HG02588 (cell line): ENCODE results near the gene ETFB.

Source experiments
- ATAC-seq: cut with Tn5 transposase; IDR thresholded peaks from one replicate; pipeline ENCODE4 v1.9.1; 2021; ENCODE audit warnings: mild to moderate bottlenecking, moderate library complexity; ENCODE audit not compliant: unreplicated experiment

Gene ETFB

DNA sequence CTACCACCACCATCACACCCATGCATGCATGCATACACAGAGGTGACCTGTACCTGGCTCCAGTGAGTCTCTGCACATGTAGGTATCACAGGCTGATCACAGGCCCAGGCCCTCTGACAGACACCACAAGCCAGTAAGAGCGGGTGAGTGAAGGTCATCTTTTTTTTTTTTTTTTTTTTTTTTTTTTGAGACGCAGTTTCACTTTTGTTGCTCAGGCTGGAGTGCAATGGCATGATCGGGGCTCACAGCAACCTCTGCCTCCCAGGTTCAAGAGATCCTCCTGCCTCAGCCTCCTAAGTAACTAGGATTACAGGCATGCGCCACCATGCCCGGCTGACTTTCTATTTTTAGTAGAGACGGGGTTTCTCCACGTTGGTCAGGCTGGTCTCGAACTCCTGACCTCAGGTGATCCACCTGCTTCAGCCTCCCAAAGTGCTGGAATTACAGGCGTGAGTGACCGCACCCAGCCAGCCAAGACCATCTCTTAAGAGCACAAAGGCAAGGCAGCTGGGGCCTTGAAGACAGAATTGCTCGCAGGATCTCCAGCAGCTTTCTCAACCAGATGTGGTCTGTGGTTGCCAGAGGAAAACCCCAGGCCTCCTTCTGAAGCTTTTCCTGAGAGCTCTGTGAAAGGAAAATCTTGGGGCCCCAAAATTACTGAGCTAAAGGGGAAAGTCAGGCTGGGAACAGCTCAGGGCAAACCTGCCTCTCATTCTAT is 9.5 kb upstream of the ETFB start:
- no peak for ATAC-seq

DNA sequence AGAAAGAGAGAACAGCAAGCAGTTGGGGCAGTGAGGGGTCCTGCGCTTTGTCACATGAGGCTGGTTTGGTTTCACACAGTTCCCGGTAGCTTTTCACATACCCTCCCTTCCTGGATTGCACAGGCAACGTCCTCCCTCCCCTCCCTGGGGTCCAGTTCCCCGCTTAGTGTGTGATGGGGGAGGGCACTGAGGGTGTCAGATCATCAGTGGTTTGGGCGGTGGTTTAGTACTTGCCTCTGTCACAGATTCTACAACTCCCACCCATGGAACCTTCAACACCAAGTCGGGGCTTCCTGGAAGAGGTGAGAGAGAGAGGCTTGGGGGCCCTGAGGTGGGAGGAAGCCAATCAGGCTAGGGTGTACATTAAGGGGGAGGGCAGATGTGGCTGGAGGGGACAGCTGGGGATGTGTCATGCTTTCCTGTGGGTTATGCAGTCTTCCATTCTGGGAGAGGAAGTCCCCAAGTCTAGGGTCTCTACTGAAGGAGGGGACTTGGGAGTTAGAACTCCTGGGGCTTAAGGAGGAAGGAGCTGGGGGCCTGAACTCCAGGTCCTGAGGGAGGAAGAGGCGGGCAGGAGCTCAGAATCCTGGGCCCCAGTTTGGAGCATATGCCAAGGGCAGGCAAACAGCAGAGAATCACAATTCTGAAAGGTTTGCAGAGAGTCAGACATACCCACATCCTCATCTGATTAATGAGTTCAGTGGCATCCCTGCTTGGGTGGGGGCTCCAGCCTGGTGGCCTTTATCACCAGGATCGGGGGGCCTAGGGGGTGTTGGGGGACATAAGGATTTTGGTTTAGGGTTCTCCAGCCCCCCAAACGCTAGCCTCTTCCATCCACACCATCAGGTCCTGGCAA is 6.7 kb upstream of the ETFB start, which contains the start of gene NKG7:
TSS of gene NKG7 (minus strand) at position 6 of the 856 bp plus-strand sequence. CDS start 119 bp downstream, outside the sequence.
- no peak for ATAC-seq

DNA sequence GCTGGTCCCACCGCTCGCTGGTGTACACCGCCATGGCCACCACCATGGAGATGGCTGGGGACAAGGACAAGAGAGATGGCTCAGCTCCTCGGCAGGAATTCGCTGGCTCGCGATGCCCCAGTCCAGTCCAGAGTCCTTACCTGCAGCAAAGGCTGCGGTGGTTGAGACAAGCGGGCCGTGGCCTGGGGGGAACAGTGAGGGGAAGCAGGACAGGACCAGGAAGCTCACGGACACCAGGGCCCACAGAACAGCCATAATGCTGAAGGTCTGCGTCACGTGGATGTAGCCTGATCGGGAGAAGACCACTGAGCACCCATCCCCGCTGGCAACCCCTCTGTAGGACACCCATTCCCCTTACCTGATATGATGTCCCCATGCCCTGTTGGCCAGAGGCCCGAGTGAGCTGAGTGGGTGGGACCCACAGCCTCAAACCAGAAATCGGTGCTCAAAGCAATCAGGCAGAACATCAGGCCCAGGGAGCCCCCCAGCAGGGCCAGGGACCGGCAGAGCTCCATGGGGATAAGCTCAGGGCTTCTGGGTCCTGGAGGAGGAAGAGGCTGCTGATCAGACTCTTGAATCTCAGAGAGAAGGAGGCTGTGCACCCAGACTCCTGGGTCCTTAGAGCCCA is 5.9 kb upstream of the ETFB start:
- no peak for ATAC-seq

DNA sequence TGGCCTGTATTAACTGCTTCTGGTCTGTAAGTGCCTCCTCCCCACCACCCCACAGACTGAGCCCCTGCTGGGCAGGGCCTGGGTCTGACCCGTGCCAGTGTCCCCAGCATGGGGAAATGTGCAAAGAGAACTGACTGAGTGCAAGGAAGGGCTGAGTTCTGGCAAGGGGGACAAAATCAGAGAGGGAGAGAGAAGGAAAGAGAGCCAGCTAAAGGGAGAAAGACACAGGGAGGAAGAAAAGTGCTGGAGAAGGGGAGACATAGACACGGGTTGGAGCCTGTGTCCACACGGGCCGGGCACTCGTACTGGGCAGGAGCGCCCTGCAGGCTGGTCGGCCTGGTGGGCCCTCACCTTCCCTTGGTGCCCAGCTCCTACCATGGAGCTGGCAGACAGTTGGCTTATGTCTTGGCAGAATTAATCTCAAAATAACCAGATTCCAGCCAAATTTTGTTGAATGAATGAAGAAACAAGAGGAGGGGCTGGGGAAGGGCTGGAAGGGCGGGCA is 5.0 kb upstream of the ETFB start:
- no peak for ATAC-seq

DNA sequence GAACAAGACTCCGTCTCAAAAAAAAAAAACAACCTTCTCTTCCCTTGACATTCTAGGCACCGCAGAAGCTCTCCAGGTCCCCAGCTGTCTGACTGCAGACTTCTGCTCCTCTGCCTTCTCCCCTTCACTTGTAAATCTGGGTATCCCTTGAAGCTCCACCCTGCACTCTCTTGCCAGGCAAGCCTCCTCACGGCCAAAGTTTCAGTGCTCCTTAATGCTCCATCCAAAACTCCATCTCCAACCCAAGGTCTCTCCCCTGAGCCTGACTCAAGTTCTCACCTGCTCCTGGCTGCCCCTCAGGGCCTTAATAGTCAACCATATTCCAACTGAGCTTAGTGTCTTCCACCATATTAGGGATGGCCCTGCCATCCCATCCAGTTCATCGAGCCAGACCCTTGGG is 4.0 kb upstream of the ETFB start:
- ATAC-seq, result no peak

DNA sequence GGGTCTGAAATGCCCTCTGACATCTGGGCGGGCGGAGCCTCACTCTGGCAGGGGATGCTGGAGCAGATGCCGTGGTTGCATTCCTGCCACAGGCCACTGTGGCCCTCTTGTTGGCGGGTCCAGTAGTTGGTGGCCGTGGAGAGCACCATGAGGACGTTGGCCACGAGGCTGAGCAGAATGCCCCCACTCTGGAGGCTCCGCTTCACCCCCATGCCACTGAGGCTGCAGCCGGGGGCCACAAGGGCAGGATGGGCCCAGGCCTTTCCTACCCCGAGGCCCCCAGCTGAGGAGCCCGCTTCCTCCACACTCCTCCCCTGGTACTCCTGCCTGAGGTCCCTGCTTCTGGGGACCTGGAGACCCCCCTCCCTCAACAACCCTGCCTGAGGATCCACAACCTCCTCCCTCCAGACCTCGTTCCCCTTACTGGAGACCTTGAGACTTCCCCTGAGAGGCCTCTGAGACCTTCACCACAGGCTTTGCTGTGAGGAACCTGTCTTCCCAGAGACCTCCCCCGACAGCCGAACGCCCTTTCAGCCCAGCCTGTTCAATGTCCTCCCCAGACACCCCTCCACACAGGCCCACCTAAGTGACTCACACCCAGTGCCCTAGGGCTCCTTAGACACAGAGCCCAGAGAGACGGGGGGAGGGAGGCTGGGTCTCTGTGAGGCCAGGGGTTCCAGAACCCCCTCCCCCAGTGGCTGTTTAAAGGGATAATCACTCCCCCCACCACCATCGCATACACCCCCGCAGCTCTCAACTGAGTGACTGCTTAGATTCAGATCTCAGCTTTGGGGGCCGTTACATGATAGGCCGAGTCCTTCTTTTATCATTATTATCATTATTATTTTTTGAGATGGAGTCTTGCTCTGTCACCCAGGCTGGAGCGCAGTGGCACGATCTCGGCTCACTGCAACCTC is 2.4 kb upstream of the ETFB start, which contains the start of gene CLDND2:
TSS of gene CLDND2 (minus strand) at position 638 of the 917 bp plus-strand sequence. CDS start at position 212, 426 bp downstream.
- ATAC-seq, result no peak

DNA sequence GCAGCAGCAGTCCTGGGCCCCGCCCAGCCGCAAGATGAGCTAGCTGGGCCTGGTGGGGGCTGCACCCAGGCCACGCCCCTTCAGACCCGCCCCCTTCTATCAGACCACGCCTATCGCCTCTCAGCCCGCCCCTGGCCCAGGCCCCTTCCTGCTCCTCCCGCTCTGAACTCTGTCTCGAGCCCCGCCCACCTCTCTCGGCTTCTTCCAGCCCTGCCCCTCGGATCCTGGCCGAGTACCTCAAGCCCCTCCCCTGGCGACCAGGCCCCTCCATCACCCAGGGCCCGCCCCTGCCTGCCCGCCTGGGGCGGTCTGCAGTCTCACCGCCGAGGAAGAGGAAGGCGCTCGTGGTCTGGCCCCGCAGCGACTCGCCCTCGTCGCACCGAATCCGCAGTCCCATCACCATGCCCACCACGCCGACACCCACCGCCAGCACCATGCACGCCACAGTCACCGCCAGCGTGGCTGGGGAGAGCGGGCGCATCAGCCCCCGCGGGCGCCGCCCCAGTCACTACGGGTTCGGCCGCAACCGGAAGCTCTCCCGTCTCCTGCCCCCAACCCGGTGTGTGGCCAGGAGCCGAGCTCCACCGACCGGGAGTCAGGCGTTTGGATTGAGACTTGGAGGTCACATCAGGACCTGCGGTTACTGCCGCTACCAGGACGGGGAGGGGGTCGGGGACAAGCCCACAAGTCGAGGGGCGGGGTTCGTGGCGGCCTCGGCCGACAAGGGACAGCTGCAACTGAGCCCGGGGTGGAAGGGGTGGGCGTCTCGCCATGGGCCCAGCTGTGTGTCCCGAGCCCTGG is 1.6 kb upstream of the ETFB start:
- peak; percentile 72 for ATAC-seq

DNA sequence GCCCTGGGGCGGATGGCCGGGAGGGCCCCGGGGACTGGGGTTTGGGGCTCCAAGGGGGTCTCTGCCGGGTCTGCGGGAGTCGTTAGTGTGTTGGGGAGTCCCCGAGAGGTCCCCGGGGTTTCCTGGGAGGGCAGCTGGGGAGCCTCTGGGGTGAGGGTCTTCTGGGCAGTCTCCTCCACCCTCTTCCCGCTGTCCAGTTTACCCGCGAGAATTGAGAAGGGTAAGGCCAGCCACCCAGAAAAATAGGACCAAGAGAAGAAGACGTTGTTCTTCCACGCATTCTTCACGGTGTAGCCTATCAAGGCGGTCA is 1.0 kb upstream of the ETFB start:
- ATAC-seq, result peak; percentile 8

DNA sequence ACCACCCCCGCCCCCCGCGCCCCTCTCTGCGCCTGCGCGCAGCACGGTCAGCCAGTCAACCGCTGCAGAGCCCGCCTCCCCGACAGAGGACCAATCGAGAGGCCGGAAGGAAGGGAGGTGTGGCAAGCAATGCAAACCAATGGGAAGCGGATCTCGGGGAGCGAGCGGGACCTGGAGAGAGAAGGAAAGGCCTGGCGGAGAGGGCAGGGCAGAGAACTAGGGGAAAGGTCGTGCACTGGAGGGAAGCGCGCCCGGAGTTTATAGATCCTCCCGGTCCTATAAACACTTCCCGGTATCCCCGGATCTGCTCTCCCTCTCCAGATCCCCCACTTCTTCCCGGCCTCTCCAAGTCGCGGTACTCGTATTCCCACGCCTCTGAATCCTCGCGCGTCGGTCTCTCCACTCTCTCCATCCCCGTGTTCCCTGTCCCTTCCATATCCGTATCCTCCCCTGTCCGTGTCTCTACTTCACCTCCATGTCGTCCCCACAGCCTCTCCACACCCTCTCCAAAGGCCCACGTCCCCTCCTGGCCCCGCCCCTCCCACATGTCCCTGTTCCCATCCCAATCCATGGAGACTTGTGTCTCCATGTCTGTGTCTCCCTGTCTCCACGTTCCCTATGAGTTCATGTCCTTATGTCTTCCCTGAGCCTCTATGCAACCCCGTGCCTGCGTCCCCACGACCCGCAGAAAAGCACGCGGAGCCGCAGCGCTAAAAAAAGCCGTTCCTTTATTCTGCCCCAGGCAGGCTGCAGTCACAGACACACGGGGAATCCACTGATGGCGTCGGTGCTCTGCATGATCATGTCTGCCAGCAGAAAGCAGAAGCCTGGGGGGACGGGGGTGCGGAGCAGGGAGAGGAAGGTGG is 434 bp upstream of the ETFB start:
- ATAC-seq, result peak; percentile 49

DNA sequence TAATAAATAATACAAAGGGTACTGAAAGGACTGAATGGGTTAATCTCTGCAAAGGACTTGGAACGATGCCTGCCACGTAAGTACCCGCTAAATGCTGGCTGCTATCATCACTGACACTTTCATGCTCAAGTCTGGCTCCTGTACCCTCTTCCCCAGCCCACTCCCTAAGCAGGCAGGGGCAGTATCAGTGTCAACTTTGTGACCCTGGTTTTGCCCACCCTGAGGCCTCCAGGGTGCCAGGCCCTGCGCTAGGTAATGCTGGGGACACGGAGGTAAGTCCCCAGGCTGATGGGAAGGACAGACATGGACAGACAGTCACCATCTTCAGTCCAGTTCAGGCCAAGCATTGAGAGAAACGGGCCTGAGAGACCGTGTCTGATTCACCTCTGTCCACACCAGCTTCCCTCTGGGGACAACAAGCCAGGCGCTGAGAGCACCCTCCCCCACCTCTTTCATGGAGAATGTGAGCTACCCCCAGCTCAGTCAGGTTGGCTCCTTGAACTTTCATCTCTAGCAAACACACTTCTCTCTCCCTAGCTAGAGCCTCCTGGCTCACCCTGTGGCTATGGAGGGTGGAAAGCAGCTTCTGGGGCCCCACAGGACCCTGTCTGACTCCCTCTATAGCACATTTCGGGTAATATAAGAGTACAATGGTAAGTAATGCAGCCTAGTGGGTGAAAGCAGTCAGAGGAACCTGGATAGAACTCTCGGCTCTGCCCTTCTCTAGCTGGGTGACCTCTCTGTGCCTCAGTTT is 800 bp downstream of the ETFB start:
- ATAC-seq, result no peak

DNA sequence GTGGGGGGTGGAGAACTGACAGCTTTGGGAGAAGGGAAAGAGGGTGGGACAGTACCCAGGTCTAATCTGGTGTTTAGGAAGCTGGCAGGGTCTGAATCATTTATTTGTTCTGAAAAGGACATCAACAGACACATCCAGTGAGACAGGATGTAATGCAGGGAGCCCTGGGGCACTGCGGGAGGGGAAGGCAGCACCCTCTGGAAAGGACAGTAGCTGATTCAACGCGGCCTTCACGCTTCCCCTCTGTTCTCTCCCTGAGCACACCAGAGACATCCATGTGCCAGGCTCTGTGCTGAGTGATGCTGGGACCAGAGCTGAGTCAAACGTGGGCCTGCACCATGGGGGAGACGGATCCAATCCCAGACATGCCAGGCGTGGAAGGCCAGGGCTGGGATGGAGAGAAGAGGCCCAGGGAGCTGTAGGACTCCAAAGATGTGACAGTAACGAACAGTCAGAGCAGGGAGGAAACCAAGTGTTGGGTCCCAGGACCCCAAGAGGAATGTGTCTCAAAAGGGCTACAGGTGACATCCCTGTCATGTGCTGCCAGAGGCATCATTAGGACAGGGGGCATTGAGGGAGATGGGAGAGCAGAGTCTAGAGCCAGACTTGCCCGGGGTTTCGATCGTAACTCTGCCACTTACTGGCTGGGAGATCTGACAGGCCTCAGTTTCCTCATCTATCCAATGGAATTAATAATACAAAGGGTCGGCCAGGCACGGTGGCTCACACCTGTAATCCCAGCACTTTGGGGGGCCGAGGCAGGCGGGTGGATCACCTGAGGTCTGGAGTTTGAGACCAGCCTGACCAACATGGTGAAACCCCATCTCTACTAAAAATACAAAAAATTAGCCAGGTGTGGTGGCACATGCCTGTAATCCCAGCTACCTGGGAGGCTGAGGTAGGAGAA is 1.7 kb downstream of the ETFB start:
- no peak for ATAC-seq

DNA sequence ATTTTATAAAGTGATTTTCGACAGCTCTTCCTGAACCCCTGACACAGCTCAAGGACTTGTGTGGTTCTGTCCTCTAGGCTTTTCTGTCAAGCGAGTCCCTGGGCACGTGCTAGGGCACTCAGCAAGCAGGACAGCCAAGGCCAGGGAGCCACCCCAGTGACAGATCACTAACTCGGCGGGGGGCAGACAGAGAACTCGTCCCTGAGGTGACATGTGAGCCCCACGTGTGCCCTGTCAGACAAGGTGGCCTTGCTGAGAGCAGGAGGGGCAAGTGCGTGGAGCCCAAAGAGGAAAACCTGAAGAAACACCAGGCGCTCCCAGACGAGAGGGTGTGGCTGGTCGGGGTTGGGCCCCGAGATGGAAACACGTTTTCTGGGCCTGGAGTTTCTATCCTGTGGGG is 4.9 kb downstream of the ETFB start:
- no peak for ATAC-seq

DNA sequence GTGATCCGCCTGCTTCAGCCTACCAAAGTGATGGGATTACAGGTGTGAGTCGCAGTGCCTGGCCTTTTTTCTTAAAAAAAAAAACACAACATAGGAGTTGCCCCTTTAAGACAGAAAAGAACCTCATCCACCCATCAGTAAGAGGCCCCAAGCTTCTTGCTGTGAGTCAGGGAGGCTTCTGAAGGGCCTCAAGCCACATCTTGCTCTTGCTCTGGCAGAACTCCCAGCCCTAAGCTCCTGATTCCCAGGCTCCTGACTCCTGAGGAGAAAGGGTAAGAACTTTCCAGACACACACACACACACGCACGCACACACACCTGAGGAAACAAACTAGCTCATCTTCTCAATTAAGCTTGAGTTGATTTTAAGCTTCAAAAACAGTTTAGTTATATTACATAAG is 6.9 kb downstream of the ETFB start:
- ATAC-seq, result no peak

DNA sequence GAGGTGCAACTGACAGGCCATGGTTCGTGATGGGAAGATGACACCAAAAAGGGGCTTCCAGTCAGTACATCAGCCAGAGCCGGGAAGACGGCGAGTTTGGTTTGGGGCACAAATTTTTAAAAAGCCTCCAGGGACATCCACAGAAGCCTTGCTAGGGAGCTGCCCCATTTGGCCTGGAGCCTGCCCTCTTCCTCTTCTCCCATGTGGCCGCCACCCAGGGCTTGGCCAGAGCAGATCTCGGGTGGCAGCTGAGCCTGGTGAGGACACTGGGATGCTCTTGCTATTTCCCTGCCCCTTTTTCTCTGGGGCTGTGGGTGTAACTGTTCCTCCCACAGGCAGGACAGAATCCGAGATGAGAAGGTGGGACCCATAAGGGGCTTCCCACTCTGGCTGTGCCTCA is 8.2 kb downstream of the ETFB start:
- ATAC-seq, result no peak

DNA sequence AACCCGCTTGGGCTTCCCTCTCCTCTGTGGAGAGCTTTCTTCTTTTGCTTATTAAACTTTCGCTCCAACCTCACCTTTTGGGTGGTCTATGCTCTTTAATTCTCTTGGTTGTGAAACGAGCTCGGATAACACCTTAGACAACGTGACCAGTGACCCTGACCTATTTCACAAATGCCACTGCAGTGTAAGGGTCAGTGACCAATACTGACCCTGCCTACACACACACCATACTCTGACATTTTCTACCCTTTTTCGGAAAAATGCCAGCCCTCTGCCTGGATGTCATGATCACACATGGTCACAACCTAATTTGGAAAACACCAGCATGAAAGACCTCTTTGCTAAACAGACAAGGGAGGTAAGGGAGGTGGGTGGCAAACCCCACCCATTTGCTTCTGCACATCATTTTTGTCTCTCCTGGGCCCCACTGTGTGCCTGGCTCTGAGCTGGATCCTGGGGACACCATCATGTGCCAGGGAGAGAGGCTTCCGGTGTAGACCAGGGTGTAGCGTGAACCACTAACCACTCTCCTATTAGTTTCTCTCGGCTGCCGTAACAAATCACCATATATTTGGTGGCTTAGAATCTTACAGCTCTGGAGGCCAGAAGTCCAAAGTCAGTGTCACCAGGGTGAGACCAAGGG is 9.9 kb downstream of the ETFB start:
- no peak for ATAC-seq

DNA sequence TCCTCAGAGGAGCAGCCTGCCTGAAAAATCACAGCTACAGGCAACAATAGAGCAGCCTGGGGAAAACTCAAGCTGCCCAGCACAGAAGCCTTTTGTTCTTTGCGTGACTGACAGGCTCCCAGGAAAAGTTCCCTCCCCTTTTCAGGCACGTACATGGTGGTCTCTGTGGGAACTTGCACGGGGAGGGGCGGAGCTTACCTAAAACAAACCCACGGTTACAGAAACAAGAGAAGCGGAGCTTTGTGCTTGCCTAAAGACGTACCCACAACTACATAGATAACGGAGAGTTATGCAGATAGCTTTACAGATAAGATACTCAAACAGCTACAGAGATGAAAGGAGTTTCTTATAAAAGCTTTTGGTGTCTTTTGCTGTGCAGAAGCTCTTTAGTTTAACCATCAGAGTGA is 11.4 kb downstream of the ETFB start:
- ATAC-seq, result no peak
